GM18502 (cell line): ENCODE results near the gene STAM2.
A peak's percentile ranks its signal among the peaks of the same experiment; 100 is the strongest.
"Not testable (repeated sequence)": the region's sequence is repeated elsewhere in the genome, so short reads cannot be mapped to it uniquely, and the experiment has no call there.

Source experiments
- ATAC-seq: cut with Tn5 transposase; IDR thresholded peaks from one replicate; pipeline ENCODE4 v1.9.1; 2021; ENCODE audit warnings: mild to moderate bottlenecking; ENCODE audit not compliant: unreplicated experiment, poor library complexity

STAM2 gene

GRCh38 chr2:152175368-152176112, at the start of gene STAM2:
Gene STAM2, minus strand, starts transcription at chr2:152175763. Its CDS starts 121 bp downstream, at chr2:152175642.
- ATAC-seq, result peak; percentile 85

DNA sequence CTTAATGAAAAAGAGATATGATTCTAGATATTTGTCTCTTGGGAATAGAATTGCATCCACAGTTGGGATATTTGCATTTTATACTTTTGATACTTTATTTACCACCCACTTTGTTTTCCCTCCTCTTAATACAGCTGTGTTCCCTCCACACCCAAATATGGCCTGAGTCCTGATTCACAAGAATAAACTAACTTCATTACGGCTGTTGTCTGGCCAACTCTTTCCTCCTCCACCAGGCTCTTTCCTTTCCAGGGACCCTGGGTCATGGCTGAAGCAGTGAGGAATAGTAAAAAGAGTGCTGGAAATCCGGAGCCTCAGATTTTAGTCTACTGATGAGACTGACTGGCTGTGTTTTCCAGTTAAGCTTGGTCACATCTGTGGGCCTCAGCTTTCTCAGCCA, 48.4 kb upstream of the STAM2 start:
- no peak for ATAC-seq

- ATAC-seq, result no peak
Observed at GRCh38 chr2:152222975-152223637, 47.5 kb upstream of the STAM2 start.

DNA sequence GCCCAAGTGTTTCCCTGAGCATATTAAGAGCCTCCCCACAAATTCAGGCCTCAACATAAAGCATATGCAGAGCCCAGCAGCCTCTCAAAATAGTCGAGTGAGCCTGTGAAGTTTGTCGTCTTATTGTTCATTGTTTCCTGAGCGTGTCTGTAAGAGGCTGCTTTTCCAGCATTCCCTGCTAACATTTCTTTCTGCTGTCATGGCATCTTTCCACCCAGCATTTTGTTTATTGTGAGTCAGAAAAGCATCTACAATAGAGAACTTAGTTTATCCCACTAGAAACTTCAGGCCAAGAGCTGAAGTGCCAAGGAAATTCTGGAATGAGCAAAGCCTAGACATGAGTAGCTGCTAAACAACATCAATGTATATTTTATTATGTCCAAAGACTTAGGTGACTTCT, 46.3 kb upstream of the STAM2 start:
- no peak for ATAC-seq

- ATAC-seq, result no peak
Observed at GRCh38 chr2:152219077-152219828, 43.7 kb upstream of the STAM2 start.

- ATAC-seq, result no peak
Observed at GRCh38 chr2:152201466-152201830, 25.9 kb upstream of the STAM2 start.

- ATAC-seq, result peak; percentile 65
Observed at GRCh38 chr2:152200565-152201465, 25.3 kb upstream of the STAM2 start.

- no peak for ATAC-seq
Observed at GRCh38 chr2:152200101-152200500, 24.5 kb upstream of the STAM2 start.

DNA sequence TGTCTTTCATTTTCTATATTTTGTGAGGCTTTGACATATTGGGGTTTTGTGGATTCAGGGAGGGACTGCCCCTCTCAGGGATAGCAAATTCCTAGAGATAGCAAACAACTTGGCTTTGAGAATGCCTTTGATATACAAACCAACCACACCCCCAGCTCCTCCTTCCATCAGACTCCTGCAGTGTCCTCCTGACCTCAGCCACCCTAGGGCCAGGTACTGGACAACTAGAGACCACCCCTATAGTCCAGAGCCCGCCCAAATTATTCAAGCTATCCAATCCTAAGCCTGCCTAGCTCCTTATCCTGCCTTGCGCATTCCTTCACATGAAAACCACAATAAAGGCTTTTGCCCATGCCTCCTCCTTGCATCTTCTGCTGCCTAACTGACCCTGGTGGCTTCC, 22.9 kb upstream of the STAM2 start:
- ATAC-seq, result no peak

- not testable (repeated sequence) for ATAC-seq
Observed at GRCh38 chr2:152197508-152198284, 22.1 kb upstream of the STAM2 start.

DNA sequence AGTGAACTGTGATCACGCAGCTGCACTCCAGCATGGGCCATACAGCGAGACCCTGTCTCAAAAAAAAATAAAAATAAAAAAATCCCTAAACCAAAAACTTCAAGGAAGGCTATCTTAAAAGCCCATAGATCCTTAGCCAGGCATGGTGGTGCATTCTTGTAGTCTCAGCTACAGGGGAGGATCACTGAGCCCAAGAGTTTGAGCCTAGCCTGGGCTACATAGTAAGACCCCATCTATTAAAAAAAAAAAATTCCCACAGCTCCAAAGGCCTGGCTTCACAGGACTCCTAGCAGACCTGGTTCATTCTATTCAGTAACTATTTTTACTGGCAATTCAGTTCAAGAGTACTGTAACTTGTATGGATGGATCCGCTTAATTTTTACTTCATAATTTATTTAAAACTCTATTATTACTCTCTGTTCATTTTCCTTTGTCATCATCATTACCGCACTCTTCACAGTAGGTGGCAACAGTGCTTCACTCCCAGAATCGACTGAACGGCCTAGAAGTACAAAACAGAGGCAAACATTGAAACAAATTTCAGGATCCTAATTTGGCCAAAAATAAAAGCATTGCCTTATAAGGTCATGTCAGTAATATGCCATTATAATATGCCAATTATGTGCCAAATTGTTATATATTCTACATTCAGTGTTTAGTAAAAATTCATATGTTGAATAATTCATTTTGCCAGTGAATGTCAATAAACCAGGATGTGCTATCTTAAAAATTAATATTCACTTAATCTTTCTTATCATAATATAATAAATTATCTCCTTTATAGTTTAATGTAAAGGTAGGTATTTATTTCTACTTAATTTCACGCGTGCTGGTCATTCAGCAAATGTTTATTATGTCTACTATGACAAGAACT, 14.3 kb upstream of the STAM2 start:
- peak; percentile 89 for ATAC-seq

- ATAC-seq, result not testable (repeated sequence)
Observed at GRCh38 chr2:152186808-152187207, 11.2 kb upstream of the STAM2 start.

DNA sequence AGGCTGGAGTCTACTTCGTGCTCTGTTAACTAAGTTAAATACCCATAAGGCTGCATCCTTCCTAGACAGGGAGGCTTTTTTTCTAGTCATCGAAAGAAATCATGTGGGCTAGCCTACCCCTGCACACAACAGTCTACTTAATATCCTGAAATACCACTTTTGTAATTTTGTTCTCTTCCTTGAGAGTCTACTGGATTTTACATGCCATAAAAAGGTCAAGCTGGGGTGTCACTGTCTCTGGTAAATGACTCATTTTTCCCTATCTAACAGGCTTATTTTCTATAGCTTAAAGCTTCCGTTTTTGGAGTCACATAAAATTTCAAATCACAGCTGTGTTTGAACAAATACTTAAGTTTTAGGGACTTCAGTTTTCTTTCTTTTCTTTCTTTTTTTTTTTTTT, 10.7 kb upstream of the STAM2 start:
- no peak for ATAC-seq

- ATAC-seq, result no peak
Observed at GRCh38 chr2:152183401-152184073, 8.0 kb upstream of the STAM2 start.

DNA sequence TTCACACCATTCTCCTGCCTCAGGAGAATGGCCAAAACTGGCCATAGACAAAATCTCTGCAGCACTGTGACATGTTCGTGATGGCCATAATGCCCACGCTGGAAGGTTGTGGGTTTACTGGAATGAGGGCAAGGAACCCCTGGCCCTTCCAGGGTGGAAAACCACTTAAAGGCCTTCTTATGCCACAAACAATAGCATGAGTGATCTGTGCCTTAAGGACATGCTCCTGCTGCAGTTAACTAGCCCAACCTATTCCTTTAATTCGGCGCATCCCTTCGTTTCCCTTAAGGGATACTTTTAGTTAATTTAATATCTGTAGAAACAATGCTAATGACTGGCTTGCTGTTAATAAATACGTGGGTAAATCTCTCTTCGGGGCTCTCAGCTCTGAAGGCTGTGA, 2.1 kb upstream of the STAM2 start:
- not testable (repeated sequence) for ATAC-seq

DNA sequence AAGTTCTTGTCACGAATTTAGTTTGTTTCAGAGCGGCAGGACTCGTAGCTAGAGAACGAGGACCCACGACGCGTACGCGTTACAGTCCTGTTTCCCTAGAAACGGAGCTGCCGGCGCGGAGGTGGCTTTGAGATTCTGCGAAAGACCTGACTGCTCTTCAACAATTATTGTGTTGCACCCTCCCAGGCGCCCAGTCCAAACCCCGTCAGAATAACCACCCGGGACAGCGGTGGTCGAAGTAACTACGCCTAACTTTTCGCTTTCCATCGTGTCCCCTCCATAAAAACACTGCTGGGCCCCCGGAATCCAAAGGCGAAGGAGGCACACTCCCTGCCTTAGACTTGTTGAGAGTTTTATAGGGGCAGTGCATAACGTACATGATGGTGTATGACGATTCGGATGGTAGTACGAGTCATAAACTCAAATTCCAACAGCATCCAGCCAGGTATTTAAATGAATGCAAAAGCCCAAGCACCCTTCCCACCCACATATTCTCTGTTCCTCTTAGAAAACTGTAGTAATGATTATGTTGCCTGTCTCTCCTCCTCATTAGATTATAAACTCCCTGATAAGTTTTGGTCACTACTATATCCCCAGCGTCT, 651 bp upstream of the STAM2 start:
- ATAC-seq, result peak; percentile 33

- ATAC-seq, result peak; percentile 26
Observed at GRCh38 chr2:152175012-152175367, 573 bp downstream of the STAM2 start.

GRCh38 chr2:152174574-152174973, 989 bp downstream of the STAM2 start:
- no peak for ATAC-seq
